ENCODE measurements around the gene MRPL45.
A peak's percentile ranks its signal among the peaks of the same experiment; 100 is the strongest.

The MRPL45 gene

GRCh38 chr17:38339891-38340290, 42.9 kb downstream of the MRPL45 start:
- Histone ChIP-seq H3K36me3 (ENCODE audit: control insufficient read depth, insufficient read depth, low read length) (no peaks in the 10 kb centered on the region), H3K27me3 (ENCODE audit: control insufficient read depth, insufficient read depth, low read length) (no peaks in the 10 kb centered on the region)

GRCh38 chr17:38341035-38341721, 44.2 kb downstream of the MRPL45 start:
- peaks cover 6% of the 10 kb centered on the region for H3K4me1 ChIP-seq (ENCODE audit: control insufficient read depth, insufficient read depth, low read length)
- H3K9me3 ChIP-seq (ENCODE audit: control insufficient read depth, insufficient read depth, low read length): no peaks in the 10 kb centered on the region
- H3K4me3 ChIP-seq (ENCODE audit: low read depth, low read length): no peak overlapping the region
- H3K9ac ChIP-seq (ENCODE audit: low read depth, low read length): no peak overlapping the region
- no peaks in the 10 kb centered on the region for H3K36me3 ChIP-seq (ENCODE audit: control insufficient read depth, insufficient read depth, low read length)
- no peaks in the 10 kb centered on the region for H3K27me3 ChIP-seq (ENCODE audit: control insufficient read depth, insufficient read depth, low read length)

More at GRCh38 chr17:38339891-38340290, 42.9 kb downstream of the MRPL45 start:
- Histone ChIP-seq H3K4me1 (ENCODE audit: control insufficient read depth, insufficient read depth, low read length) (peaks cover 6% of the 10 kb centered on the region), H3K9ac (ENCODE audit: low read depth, low read length) (no peak overlapping the region), H3K9me3 (ENCODE audit: control insufficient read depth, insufficient read depth, low read length) (no peaks in the 10 kb centered on the region), H3K4me3 (ENCODE audit: low read depth, low read length) (no peak overlapping the region)

- Histone ChIP-seq H3K9me3 (ENCODE audit: control insufficient read depth, insufficient read depth, low read length) (no peaks in the 10 kb centered on the region), H3K4me1 (ENCODE audit: control insufficient read depth, insufficient read depth, low read length) (peaks cover 6% of the 10 kb centered on the region), H3K27me3 (ENCODE audit: control insufficient read depth, insufficient read depth, low read length) (no peaks in the 10 kb centered on the region), H3K36me3 (ENCODE audit: control insufficient read depth, insufficient read depth, low read length) (no peaks in the 10 kb centered on the region), H3K4me3 (ENCODE audit: low read depth, low read length) (no peak overlapping the region), H3K9ac (ENCODE audit: low read depth, low read length) (no peak overlapping the region)
These were observed 46.1 kb downstream of the MRPL45 start for GRCh38 chr17:38342886-38343607.

- Histone ChIP-seq H3K4me1 (ENCODE audit: control insufficient read depth, insufficient read depth, low read length) (peaks cover 6% of the 10 kb centered on the region), H3K27me3 (ENCODE audit: control insufficient read depth, insufficient read depth, low read length) (no peaks in the 10 kb centered on the region), H3K9me3 (ENCODE audit: control insufficient read depth, insufficient read depth, low read length) (no peaks in the 10 kb centered on the region), H3K4me3 (ENCODE audit: low read depth, low read length) (no peak within 1 kb of the TSS), H3K36me3 (ENCODE audit: control insufficient read depth, insufficient read depth, low read length) (no peaks in the 10 kb centered on the region), H3K9ac (ENCODE audit: low read depth, low read length) (no peak within 1 kb of the TSS)
These were observed 46.8 kb downstream of the MRPL45 start, which contains the start of gene GPR179 for GRCh38 chr17:38343608-38344419. GPR179 (minus strand) TSS chr17:38343956; CDS start chr17:38343789, 167 bp downstream.

- Histone ChIP-seq H3K4me3 (ENCODE audit: low read depth, low read length) (no peak overlapping the region), H3K9me3 (ENCODE audit: control insufficient read depth, insufficient read depth, low read length) (no peaks in the 10 kb centered on the region), H3K36me3 (ENCODE audit: control insufficient read depth, insufficient read depth, low read length) (no peaks in the 10 kb centered on the region), H3K9ac (ENCODE audit: low read depth, low read length) (no peak overlapping the region), H3K4me1 (ENCODE audit: control insufficient read depth, insufficient read depth, low read length) (peaks cover 6% of the 10 kb centered on the region), H3K27me3 (ENCODE audit: control insufficient read depth, insufficient read depth, low read length) (no peaks in the 10 kb centered on the region)
These were observed 47.4 kb downstream of the MRPL45 start for GRCh38 chr17:38344420-38344745.

- Histone ChIP-seq H3K4me3 (ENCODE audit: low read depth, low read length) (no peak overlapping the region), H3K9ac (ENCODE audit: low read depth, low read length) (no peak overlapping the region), H3K9me3 (ENCODE audit: control insufficient read depth, insufficient read depth, low read length) (no peaks in the 10 kb centered on the region), H3K27me3 (ENCODE audit: control insufficient read depth, insufficient read depth, low read length) (no peaks in the 10 kb centered on the region), H3K4me1 (ENCODE audit: control insufficient read depth, insufficient read depth, low read length) (peaks cover 6% of the 10 kb centered on the region), H3K36me3 (ENCODE audit: control insufficient read depth, insufficient read depth, low read length) (no peaks in the 10 kb centered on the region)
These were observed 48.8 kb downstream of the MRPL45 start for GRCh38 chr17:38345743-38346142.

GRCh38 chr17:38349097-38349730, 52.2 kb downstream of the MRPL45 start:
- Histone ChIP-seq H3K36me3 (ENCODE audit: control insufficient read depth, insufficient read depth, low read length) (no peaks in the 10 kb centered on the region), H3K4me1 (ENCODE audit: control insufficient read depth, insufficient read depth, low read length) (no peaks in the 10 kb centered on the region), H3K9ac (ENCODE audit: low read depth, low read length) (no peak overlapping the region), H3K27me3 (ENCODE audit: control insufficient read depth, insufficient read depth, low read length) (peaks cover 5% of the 10 kb centered on the region), H3K9me3 (ENCODE audit: control insufficient read depth, insufficient read depth, low read length) (no peaks in the 10 kb centered on the region), H3K4me3 (ENCODE audit: low read depth, low read length) (no peak overlapping the region)

- Histone ChIP-seq H3K4me1 (ENCODE audit: control insufficient read depth, insufficient read depth, low read length) (no peaks in the 10 kb centered on the region), H3K4me3 (ENCODE audit: low read depth, low read length) (no peak overlapping the region), H3K9ac (ENCODE audit: low read depth, low read length) (no peak overlapping the region), H3K27me3 (ENCODE audit: control insufficient read depth, insufficient read depth, low read length) (peaks cover 5% of the 10 kb centered on the region), H3K9me3 (ENCODE audit: control insufficient read depth, insufficient read depth, low read length) (no peaks in the 10 kb centered on the region), H3K36me3 (ENCODE audit: control insufficient read depth, insufficient read depth, low read length) (no peaks in the 10 kb centered on the region)
These were observed 53.1 kb downstream of the MRPL45 start for GRCh38 chr17:38350035-38350434.

GRCh38 chr17:38351412-38352222, 54.6 kb downstream of the MRPL45 start, which contains the start of gene SOCS7:
SOCS7 (plus strand) TSS chr17:38351844; CDS start chr17:38352053, 209 bp downstream.
- H3K4me3 ChIP-seq (ENCODE audit: low read depth, low read length): peak within 1 kb of the TSS; percentile 82
- H3K9ac ChIP-seq (ENCODE audit: low read depth, low read length): peak within 1 kb of the TSS; percentile 68
- H3K36me3 ChIP-seq (ENCODE audit: control insufficient read depth, insufficient read depth, low read length): no peaks in the 10 kb centered on the region
- no peaks in the 10 kb centered on the region for H3K9me3 ChIP-seq (ENCODE audit: control insufficient read depth, insufficient read depth, low read length)
- H3K27me3 ChIP-seq (ENCODE audit: control insufficient read depth, insufficient read depth, low read length): peaks cover 5% of the 10 kb centered on the region
- no peaks in the 10 kb centered on the region for H3K4me1 ChIP-seq (ENCODE audit: control insufficient read depth, insufficient read depth, low read length)

GRCh38 chr17:38352245-38353085, 55.5 kb downstream of the MRPL45 start:
- Histone ChIP-seq H3K36me3 (ENCODE audit: control insufficient read depth, insufficient read depth, low read length) (no peaks in the 10 kb centered on the region), H3K4me1 (ENCODE audit: control insufficient read depth, insufficient read depth, low read length) (no peaks in the 10 kb centered on the region), H3K9ac (ENCODE audit: low read depth, low read length) (peak overlapping the region; percentile 66), H3K9me3 (ENCODE audit: control insufficient read depth, insufficient read depth, low read length) (no peaks in the 10 kb centered on the region), H3K27me3 (ENCODE audit: control insufficient read depth, insufficient read depth, low read length) (peaks cover 5% of the 10 kb centered on the region), H3K4me3 (ENCODE audit: low read depth, low read length) (peak overlapping the region; percentile 41)
